NOMO-1 treated with DMSO at 0.1 percent for 48 hours (cell line): ENCODE data around the gene CD3E.
A peak's percentile ranks its signal among the peaks of the same experiment; 100 is the strongest.
"Not testable (repeated sequence)": the region's sequence is repeated elsewhere in the genome, so short reads cannot be mapped to it uniquely, and the experiment has no call there.

Source experiments
- DNase-seq: peaks from one replicate; lab custom pipeline; 2025; ENCODE audit not compliant: unreplicated experiment; lab: John Stamatoyannopoulos, UW

CD3E gene

GRCh38 chr11:118289401-118289800 is 15.1 kb upstream of the CD3E start:
- DNase-seq: no peak

GRCh38 chr11:118290923-118291322 is 13.6 kb upstream of the CD3E start:
- peak; percentile 72 for DNase-seq

- peak; percentile 76 for DNase-seq
Measured at GRCh38 chr11:118291477-118292135, 12.9 kb upstream of the CD3E start.

- DNase-seq: no peak
Measured at GRCh38 chr11:118294053-118294452, 10.5 kb upstream of the CD3E start.

GRCh38 chr11:118295199-118295598 is 9.3 kb upstream of the CD3E start:
- DNase-seq: no peak

GRCh38 chr11:118295815-118296454 is 8.6 kb upstream of the CD3E start:
- no peak for DNase-seq

- DNase-seq: no peak
Measured at GRCh38 chr11:118301600-118302195, 2.8 kb upstream of the CD3E start.

GRCh38 chr11:118304227-118304567 is 333 bp upstream of the CD3E start:
- DNase-seq: no peak

GRCh38 chr11:118305726-118306125 is 1.2 kb downstream of the CD3E start:
- DNase-seq: no peak

- no peak for DNase-seq
Measured at GRCh38 chr11:118306556-118306955, 2.0 kb downstream of the CD3E start.

- DNase-seq: not testable (repeated sequence)
Measured at GRCh38 chr11:118308995-118309528, 4.5 kb downstream of the CD3E start.

GRCh38 chr11:118310271-118310670 is 5.7 kb downstream of the CD3E start:
- DNase-seq: no peak

- DNase-seq: no peak
Measured at GRCh38 chr11:118310781-118311485, 6.4 kb downstream of the CD3E start.

GRCh38 chr11:118311518-118311917 is 7.0 kb downstream of the CD3E start:
- DNase-seq: no peak

- no peak for DNase-seq
Measured at GRCh38 chr11:118312328-118312727, 7.8 kb downstream of the CD3E start.

GRCh38 chr11:118313242-118313641 is 8.7 kb downstream of the CD3E start:
- DNase-seq: no peak

- DNase-seq: no peak
Measured at GRCh38 chr11:118314988-118315411, 10.5 kb downstream of the CD3E start.

- DNase-seq: no peak
Measured at GRCh38 chr11:118318124-118318523, 13.6 kb downstream of the CD3E start.

- DNase-seq: peak; percentile 53
Measured at GRCh38 chr11:118318581-118319336, 14.2 kb downstream of the CD3E start.

GRCh38 chr11:118319337-118319707 is 14.8 kb downstream of the CD3E start:
- DNase-seq: peak; percentile 79

GRCh38 chr11:118320515-118320914 is 16.0 kb downstream of the CD3E start:
- no peak for DNase-seq
